HUES48 (cell line): ENCODE data around the gene ZNF175.
"Not testable (repeated sequence)": the region's sequence is repeated elsewhere in the genome, so short reads cannot be mapped to it uniquely, and the experiment has no call there.

Experiments used
- H3K27ac ChIP-seq: one replicate; pipeline ENCODE4 v1.7.0; 2013; ENCODE audit warnings: low read depth, low read length, inconsistent platforms
- H3K27me3 ChIP-seq: 2 replicates; pipeline ENCODE4 v1.6.1; 2013; ENCODE audit warnings: mild to moderate bottlenecking, low read length; ENCODE audit not compliant: control insufficient read depth, insufficient read depth
- H3K36me3 ChIP-seq: 2 replicates; pipeline ENCODE4 v1.6.1; 2013; ENCODE audit warnings: low read length; ENCODE audit not compliant: control insufficient read depth, insufficient read depth
- H3K4me1 ChIP-seq: 2 replicates; pipeline ENCODE4 v1.6.1; 2013; ENCODE audit warnings: mild to moderate bottlenecking, low read length; ENCODE audit not compliant: control insufficient read depth, insufficient read depth
- H3K4me3 ChIP-seq: 2 replicates; pipeline ENCODE4 v1.5.1; 2013; ENCODE audit warnings: mild to moderate bottlenecking, low read depth, low read length
- H3K9ac ChIP-seq: 2 replicates; pipeline ENCODE4 v1.6.1; 2013; ENCODE audit warnings: mild to moderate bottlenecking, low read depth, low read length, moderate library complexity
- H3K9me3 ChIP-seq: 2 replicates; pipeline ENCODE4 v1.6.1; 2013; ENCODE audit warnings: low read length; ENCODE audit not compliant: control insufficient read depth, insufficient read depth

ZNF175 gene

GRCh38 chr19:51607077-51607476 is 36.0 kb downstream of the ZNF175 start:
- H3K27ac ChIP-seq = no peak overlapping the region

GRCh38 chr19:51607920-51608562 is 37.0 kb downstream of the ZNF175 start:
- no peak overlapping the region for H3K4me3 ChIP-seq
- H3K27me3 ChIP-seq = no peaks in the 10 kb centered on the region
- no peak overlapping the region for H3K9ac ChIP-seq
- H3K36me3 ChIP-seq = no peaks in the 10 kb centered on the region
- no peaks in the 10 kb centered on the region for H3K4me1 ChIP-seq
- H3K27ac ChIP-seq = no peak overlapping the region
- H3K9me3 ChIP-seq = peaks cover 40% of the 10 kb centered on the region

More at GRCh38 chr19:51607077-51607476, 36.0 kb downstream of the ZNF175 start:
- H3K9ac ChIP-seq = no peak overlapping the region
- H3K9me3 ChIP-seq = peaks cover 33% of the 10 kb centered on the region
- no peak overlapping the region for H3K4me3 ChIP-seq
- H3K27me3 ChIP-seq = no peaks in the 10 kb centered on the region
- H3K36me3 ChIP-seq = no peaks in the 10 kb centered on the region
- H3K4me1 ChIP-seq = no peaks in the 10 kb centered on the region

DNA sequence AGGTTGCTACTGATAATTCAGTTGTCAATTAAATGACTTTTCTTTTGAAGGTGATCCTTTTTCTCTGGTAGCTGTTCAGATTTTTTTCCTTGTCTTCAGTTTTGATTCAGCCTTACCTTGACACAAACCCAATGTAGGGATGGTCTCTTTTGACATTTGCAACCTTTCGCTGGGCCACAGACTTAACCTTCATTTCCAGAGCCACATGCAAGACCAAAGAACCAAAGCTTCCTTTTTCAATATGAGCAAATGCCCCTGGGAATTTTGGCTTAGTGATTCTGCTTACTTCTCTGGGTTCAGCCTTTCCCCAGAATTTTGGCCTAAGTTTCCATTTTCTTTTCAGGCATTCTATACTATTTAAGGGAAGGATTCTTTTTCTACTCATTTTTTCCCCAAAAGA is 39.5 kb downstream of the ZNF175 start:
- H3K27ac ChIP-seq = no peak overlapping the region
- H3K4me3 ChIP-seq = no peak overlapping the region
- no peaks in the 10 kb centered on the region for H3K36me3 ChIP-seq
- H3K27me3 ChIP-seq = no peaks in the 10 kb centered on the region
- H3K4me1 ChIP-seq = no peaks in the 10 kb centered on the region
- H3K9ac ChIP-seq = no peak overlapping the region
- peaks cover 46% of the 10 kb centered on the region for H3K9me3 ChIP-seq

- Histone ChIP-seq H3K27me3 (no peaks in the 10 kb centered on the region), H3K4me1 (no peaks in the 10 kb centered on the region), H3K9ac (no peak overlapping the region), H3K36me3 (no peaks in the 10 kb centered on the region), H3K4me3 (no peak overlapping the region), H3K9me3 (peaks cover 56% of the 10 kb centered on the region), H3K27ac (no peak overlapping the region)
These were observed 43.7 kb downstream of the ZNF175 start for GRCh38 chr19:51614789-51615188.

DNA sequence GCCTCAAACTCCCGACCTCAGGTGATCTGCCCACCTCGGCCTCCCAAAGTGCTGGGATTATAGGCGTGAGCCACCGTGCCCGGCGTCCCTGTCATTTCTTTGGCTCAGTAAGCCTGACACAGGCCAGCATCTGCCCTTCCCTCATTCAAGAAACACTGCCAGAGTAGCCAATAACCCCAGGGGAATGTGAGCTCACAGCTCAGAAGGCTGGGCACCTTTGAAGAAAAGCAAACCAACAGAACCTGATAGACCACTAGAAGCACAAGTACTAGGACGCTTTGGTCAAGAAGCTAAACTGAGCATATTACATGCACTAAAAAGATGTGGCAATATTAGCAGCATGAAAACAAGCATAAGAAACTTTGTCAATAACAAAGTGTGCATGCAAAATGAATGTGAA is 44.9 kb downstream of the ZNF175 start:
- no peaks in the 10 kb centered on the region for H3K4me1 ChIP-seq
- H3K36me3 ChIP-seq = no peaks in the 10 kb centered on the region
- no peaks in the 10 kb centered on the region for H3K27me3 ChIP-seq
- peaks cover 54% of the 10 kb centered on the region for H3K9me3 ChIP-seq
- no peak overlapping the region for H3K9ac ChIP-seq
- no peak overlapping the region for H3K27ac ChIP-seq
- H3K4me3 ChIP-seq = no peak overlapping the region

- no peak overlapping the region for H3K9ac ChIP-seq
- no peak overlapping the region for H3K4me3 ChIP-seq
- no peaks in the 10 kb centered on the region for H3K4me1 ChIP-seq
- peaks cover 46% of the 10 kb centered on the region for H3K9me3 ChIP-seq
- no peaks in the 10 kb centered on the region for H3K36me3 ChIP-seq
- H3K27me3 ChIP-seq = no peaks in the 10 kb centered on the region
- H3K27ac ChIP-seq = no peak overlapping the region
These were observed 50.1 kb downstream of the ZNF175 start for GRCh38 chr19:51621178-51621577.

DNA sequence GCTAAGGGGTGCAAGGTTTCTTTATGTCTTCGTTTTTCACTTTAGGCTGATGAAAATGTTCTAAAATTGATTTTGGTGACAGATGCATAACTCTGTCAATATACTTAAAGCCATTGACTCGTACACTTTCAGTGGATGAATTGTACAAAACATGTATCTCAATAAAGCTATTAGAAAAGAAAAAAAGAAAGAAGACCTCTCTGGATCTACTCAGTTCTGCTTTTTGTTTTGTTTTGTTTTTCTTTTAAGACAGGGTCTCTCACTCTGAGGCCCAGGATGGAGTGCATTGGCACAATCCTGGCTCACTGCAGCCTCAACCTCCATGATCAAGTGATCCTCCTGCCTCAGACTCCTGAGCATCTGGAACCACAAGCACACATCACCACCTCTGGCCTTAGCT is 55.6 kb downstream of the ZNF175 start:
- H3K36me3 ChIP-seq = no peaks in the 10 kb centered on the region
- H3K27me3 ChIP-seq = no peaks in the 10 kb centered on the region
- H3K4me3 ChIP-seq = no peak overlapping the region
- H3K9ac ChIP-seq = no peak overlapping the region
- H3K9me3 ChIP-seq = peaks cover 56% of the 10 kb centered on the region
- H3K4me1 ChIP-seq = no peaks in the 10 kb centered on the region
- no peak overlapping the region for H3K27ac ChIP-seq

GRCh38 chr19:51627491-51628138 is 56.5 kb downstream of the ZNF175 start:
- no peaks in the 10 kb centered on the region for H3K27me3 ChIP-seq
- H3K9ac ChIP-seq = no peak overlapping the region
- H3K4me3 ChIP-seq = no peak overlapping the region
- peaks cover 60% of the 10 kb centered on the region for H3K9me3 ChIP-seq
- H3K4me1 ChIP-seq = no peaks in the 10 kb centered on the region
- no peaks in the 10 kb centered on the region for H3K36me3 ChIP-seq
- no peak overlapping the region for H3K27ac ChIP-seq

DNA sequence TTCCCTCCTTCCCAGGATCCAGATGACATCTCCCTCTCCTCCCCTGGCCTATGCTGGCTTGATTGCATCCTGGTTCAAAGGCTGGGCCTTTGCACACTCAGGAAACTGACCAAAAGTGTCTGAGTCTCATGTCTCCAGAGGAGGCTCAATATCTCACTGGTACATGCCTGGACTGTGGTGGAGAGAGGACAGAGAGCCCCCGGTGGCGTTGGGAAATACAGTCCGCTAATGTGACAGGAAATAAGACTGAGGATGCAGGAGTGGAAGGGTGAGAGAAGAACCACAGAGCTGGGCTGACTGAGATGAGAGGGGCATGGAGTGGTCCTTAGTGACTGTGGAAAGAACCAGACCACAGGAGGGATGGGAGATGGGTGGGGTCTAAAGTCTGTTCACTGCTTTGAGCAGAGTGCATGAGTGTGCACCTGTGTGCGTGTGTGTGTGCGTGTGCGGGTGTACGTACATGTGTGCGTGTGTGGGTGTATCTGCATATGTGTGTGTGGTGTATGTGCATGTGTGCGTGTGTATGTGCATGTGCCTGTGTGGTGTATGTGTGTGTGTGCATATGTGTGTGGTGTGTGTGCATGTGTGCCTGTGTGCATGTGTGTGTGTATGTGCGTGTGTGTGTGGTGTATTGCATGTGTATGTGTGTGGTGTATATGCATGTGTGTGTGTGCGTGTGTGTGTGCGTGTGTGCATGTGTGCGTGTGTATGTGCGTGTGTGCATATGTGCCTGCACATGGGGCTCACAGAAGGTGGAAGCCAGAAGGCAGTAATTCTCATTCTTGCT is 57.3 kb downstream of the ZNF175 start:
- Histone ChIP-seq H3K27me3 (no peaks in the 10 kb centered on the region), H3K9me3 (peaks cover 57% of the 10 kb centered on the region), H3K4me1 (no peaks in the 10 kb centered on the region), H3K9ac (no peak overlapping the region), H3K36me3 (no peaks in the 10 kb centered on the region), H3K4me3 (no peak overlapping the region), H3K27ac (no peak overlapping the region)

GRCh38 chr19:51630315-51630714 is 59.2 kb downstream of the ZNF175 start, which contains the start of gene SIGLEC5:
Gene SIGLEC5 (minus strand): TSS chr19:51630401. CDS start chr19:51630335, 66 bp downstream.
- H3K4me1 ChIP-seq, H3K27ac ChIP-seq, H3K27me3 ChIP-seq, H3K36me3 ChIP-seq, H3K4me3 ChIP-seq, H3K9ac ChIP-seq: not testable (repeated sequence)
- peaks cover 50% of the 10 kb centered on the region for H3K9me3 ChIP-seq

DNA sequence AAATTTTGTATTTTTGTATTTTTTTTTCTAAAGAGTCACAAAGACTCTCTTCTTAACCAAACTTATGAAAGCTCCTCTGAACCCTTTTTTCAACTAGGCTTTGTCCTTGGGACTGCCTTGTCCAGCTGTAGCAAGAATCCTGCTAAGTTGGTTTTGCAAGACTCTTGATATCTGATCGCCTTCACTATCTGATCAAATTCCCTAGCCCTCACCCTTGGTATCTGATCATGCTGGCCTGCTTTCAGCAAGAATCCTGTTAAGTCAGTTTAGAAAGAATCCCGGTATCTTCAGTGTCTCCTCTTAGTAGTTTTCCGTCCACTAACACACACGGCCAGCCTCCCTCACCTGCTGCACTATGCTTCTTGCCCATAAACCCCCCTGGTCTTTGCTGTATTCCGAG is 61.0 kb downstream of the ZNF175 start:
- Histone ChIP-seq H3K4me3 (no peak overlapping the region), H3K9me3 (peaks cover 50% of the 10 kb centered on the region), H3K36me3 (no peaks in the 10 kb centered on the region), H3K4me1 (no peaks in the 10 kb centered on the region), H3K27me3 (no peaks in the 10 kb centered on the region), H3K9ac (no peak overlapping the region), H3K27ac (no peak overlapping the region)
